HEK293 (cell line): ENCODE data around the gene ITIH5.

Experiments used
- CTCF ChIA-PET: fragments of 350-600 bp; formaldehyde crosslinking; extraction: SDS; loops from one replicate; lab custom pipeline; 2021; ENCODE audit warnings: antibody characterized with exemption; lab: Yijun Ruan, JAX
- POLR2A ChIA-PET: fragments of 300-600 bp; formaldehyde crosslinking; extraction: SDS; loops from one replicate; lab custom pipeline; 2020; ENCODE audit warnings: antibody characterized with exemption, inconsistent platforms; lab: Yijun Ruan, JAX
- H3K27ac ChIP-seq: fragments of 200-500 bp; sonication (Bioruptor generic); 2 replicates; pipeline ENCODE4 v1.5.1; 2014; ENCODE audit warnings: low read depth, low read length, control low read depth, inconsistent platforms; ENCODE audit errors: extremely low read depth
- H3K36me3 ChIP-seq, 2 experiments: fragments of 200-500 bp in 1 of 2; sonication (Bioruptor generic) in 1 of 2; 1 replicate in 1 of 2; 2 replicates in 1 of 2; pipeline ENCODE4 v1.5.1; 2014 to 2017; ENCODE audit warnings: inconsistent platforms in 2 of 2, low read length in 2 of 2; ENCODE audit not compliant: control insufficient read depth in 2 of 2, insufficient read depth in 1 of 2
- H3K4me1 ChIP-seq: fragments of 200-500 bp; sonication (Bioruptor generic); 2 replicates; pipeline ENCODE4 v1.5.1; 2014; ENCODE audit warnings: mild to moderate bottlenecking, low read length, inconsistent platforms; ENCODE audit not compliant: control insufficient read depth, insufficient read depth
- H3K4me3 ChIP-seq: 2 replicates; pipeline ENCODE4 v1.5.1; 2011; ENCODE audit warnings: low read depth, mild to moderate bottlenecking, control low read depth, low read length, moderate library complexity
- H3K9me3 ChIP-seq: fragments of 200-500 bp; sonication (Bioruptor generic); 2 replicates; pipeline ENCODE4 v1.5.1; 2014; ENCODE audit warnings: low read depth, low read length, inconsistent platforms; ENCODE audit not compliant: control insufficient read depth, insufficient read depth
- GFI1B ChIP-seq: fragments of 450-650 bp; formaldehyde crosslinking; IDR thresholded peaks from 2 replicates; pipeline ENCODE4 v1.5.1; 2016; ENCODE audit warnings: missing biosample characterization, missing genetic modification characterization
- REST ChIP-seq: fragments of 450-650 bp; formaldehyde crosslinking; IDR thresholded peaks from 2 replicates; pipeline ENCODE4 v1.5.1; 2016; ENCODE audit warnings: missing biosample characterization, missing genetic modification characterization
- SETDB1 ChIP-seq: IDR thresholded peaks from one replicate; pipeline ENCODE4 v1.6.1; 2017; ENCODE audit warnings: mild to moderate bottlenecking, low read length, moderate library complexity, mixed read lengths; ENCODE audit not compliant: insufficient read length
- ZFHX2 ChIP-seq: fragments of 450-650 bp; formaldehyde crosslinking; conservative IDR thresholded peaks from 2 replicates; pipeline ENCODE4 v1.5.1; 2016; ENCODE audit warnings: missing biosample characterization, missing genetic modification characterization
- ZNF112 ChIP-seq: fragments of 450-650 bp; formaldehyde crosslinking; IDR thresholded peaks from 2 replicates; pipeline ENCODE4 v1.5.0; 2017; ENCODE audit warnings: missing biosample characterization, missing genetic modification characterization
- ZNF202 ChIP-seq: fragments of 450-650 bp; formaldehyde crosslinking; IDR thresholded peaks from 2 replicates; pipeline ENCODE4 v1.5.1; 2016; ENCODE audit warnings: missing biosample characterization, missing genetic modification characterization, borderline replicate concordance
- ZNF23 ChIP-seq: fragments of 450-650 bp; formaldehyde crosslinking; IDR thresholded peaks from 2 replicates; pipeline ENCODE4 v1.5.1; 2016; ENCODE audit warnings: missing biosample characterization, missing genetic modification characterization, borderline replicate concordance
- ZNF311 ChIP-seq: fragments of 450-650 bp; formaldehyde crosslinking; IDR thresholded peaks from 2 replicates; pipeline ENCODE4 v1.5.1; 2017; ENCODE audit warnings: missing biosample characterization, missing genetic modification characterization, borderline replicate concordance
- ZNF335 ChIP-seq: fragments of 450-650 bp; formaldehyde crosslinking; conservative IDR thresholded peaks from 2 replicates; pipeline ENCODE4 v1.5.1; 2016; ENCODE audit warnings: missing biosample characterization, missing genetic modification characterization
- ZNF362 ChIP-seq: fragments of 450-650 bp; formaldehyde crosslinking; IDR thresholded peaks from 2 replicates; pipeline ENCODE4 v1.5.1; 2016; ENCODE audit warnings: missing biosample characterization, missing genetic modification characterization
- ZNF501 ChIP-seq: fragments of 450-650 bp; formaldehyde crosslinking; IDR thresholded peaks from 2 replicates; pipeline ENCODE4 v1.5.1; 2016; ENCODE audit warnings: missing biosample characterization, missing genetic modification characterization
- ZNF549 ChIP-seq: fragments of 450-650 bp; IDR thresholded peaks from 2 replicates; pipeline ENCODE4 v1.5.1; 2018; ENCODE audit warnings: missing biosample characterization, missing genetic modification characterization, mild to moderate bottlenecking, inconsistent platforms, moderate library complexity
- ZNF571 ChIP-seq: fragments of 450-650 bp; formaldehyde crosslinking; IDR thresholded peaks from 2 replicates; pipeline ENCODE4 v1.5.0; 2017; ENCODE audit warnings: missing biosample characterization, missing genetic modification characterization
- ZNF692 ChIP-seq: fragments of 450-650 bp; formaldehyde crosslinking; IDR thresholded peaks from 2 replicates; pipeline ENCODE4 v1.5.1; 2016; ENCODE audit warnings: missing biosample characterization, missing genetic modification characterization
- ZNF707 ChIP-seq: fragments of 450-650 bp; formaldehyde crosslinking; IDR thresholded peaks from 2 replicates; pipeline ENCODE4 v1.5.1; 2016; ENCODE audit warnings: missing biosample characterization, missing genetic modification characterization
- ZNF76 ChIP-seq: fragments of 450-650 bp; formaldehyde crosslinking; IDR thresholded peaks from 2 replicates; pipeline ENCODE4; 2016; ENCODE audit warnings: low read depth, missing biosample characterization, missing genetic modification characterization, borderline replicate concordance
- ZNF837 ChIP-seq: fragments of 450-650 bp; formaldehyde crosslinking; IDR thresholded peaks from 2 replicates; pipeline ENCODE4 v1.5.1; 2016; ENCODE audit warnings: missing biosample characterization, missing genetic modification characterization
- ZXDB ChIP-seq: fragments of 450-650 bp; formaldehyde crosslinking; IDR thresholded peaks from 2 replicates; pipeline ENCODE4 v1.5.1; 2016; ENCODE audit warnings: missing biosample characterization, missing genetic modification characterization

The ITIH5 gene

GRCh38 chr10:7538970-7539654 is 127.7 kb downstream of the ITIH5 start:
- CTCF ChIA-PET: interaction anchor here (1.7 kb wide), 1 partner anchor 14 kb away, joined by 7 read pairs; no protein-coding TSS in a partner anchor
- Histone ChIP-seq H3K36me3 (no peaks in the 10 kb centered on the region), H3K4me3 (no peak overlapping the region), H3K4me1 (no peaks in the 10 kb centered on the region), H3K9me3 (no peaks in the 10 kb centered on the region), H3K27ac (no peak overlapping the region)
- POLR2A ChIA-PET: no interaction called here
- TF ChIP-seq ZNF571 (tag by site-specific recombination) (no peak), ZFHX2 (tag by site-specific recombination) (0 out of 2 replicates have a peak, but pooled peaks have one; percentile 27)

GRCh38 chr10:7537126-7537525 is 129.6 kb downstream of the ITIH5 start:
- Histone ChIP-seq H3K9me3 (no peaks in the 10 kb centered on the region), H3K36me3 (no peaks in the 10 kb centered on the region), H3K4me3 (no peak overlapping the region), H3K4me1 (no peaks in the 10 kb centered on the region), H3K27ac (no peak overlapping the region)
- CTCF ChIA-PET: interaction anchor here (1.7 kb wide), 1 partner anchor 12 kb away, joined by 7 read pairs; no protein-coding TSS in a partner anchor
- POLR2A ChIA-PET: no interaction called here
- TF ChIP-seq ZNF362 (tag by site-specific recombination) (no peak), ZNF549 (tag by site-specific recombination) (no peak), ZNF692 (tag by site-specific recombination) (no peak), ZNF112 (tag by site-specific recombination) (no peak), ZNF335 (tag by site-specific recombination) (no peak), ZNF23 (tag by site-specific recombination) (no peak), ZNF202 (tag by site-specific recombination) (no peak), ZNF707 (tag by site-specific recombination) (no peak), ZNF501 (no peak), ZNF76 (tag by site-specific recombination) (no peak)

GRCh38 chr10:7534480-7534852 is 132.3 kb downstream of the ITIH5 start:
- Histone ChIP-seq H3K36me3 (no peaks in the 10 kb centered on the region), H3K4me3 (no peak overlapping the region), H3K27ac (no peak overlapping the region), H3K9me3 (no peaks in the 10 kb centered on the region), H3K4me1 (no peaks in the 10 kb centered on the region)
- ChIA-PET CTCF (interaction anchor here (1.0 to 7.0 kb wide), 3 partner anchors 9 to 153 kb away, joined by 3 to 43 read pairs (median 6); no protein-coding TSS in a partner anchor), POLR2A (no interaction called here)
- no peak for TF ChIP-seq ZNF692 (tag by site-specific recombination)
- no peak for TF ChIP-seq SETDB1
- no peak for TF ChIP-seq ZNF837 (tag by site-specific recombination)
- no peak for TF ChIP-seq ZNF23 (tag by site-specific recombination)
- TF ChIP-seq ZXDB (tag by site-specific recombination): no peak
- TF ChIP-seq GFI1B (tag by site-specific recombination): no peak
- no peak for TF ChIP-seq ZNF311 (tag by site-specific recombination)
- no peak for TF ChIP-seq REST (tag by site-specific recombination)
